GM19438 (cell line): ENCODE results near the gene NFYC.

Experiments used
- ATAC-seq: cut with Tn5 transposase; IDR thresholded peaks from one replicate; pipeline ENCODE4 v1.9.1; 2021; ENCODE audit warnings: low read depth; ENCODE audit not compliant: unreplicated experiment

The NFYC gene

DNA sequence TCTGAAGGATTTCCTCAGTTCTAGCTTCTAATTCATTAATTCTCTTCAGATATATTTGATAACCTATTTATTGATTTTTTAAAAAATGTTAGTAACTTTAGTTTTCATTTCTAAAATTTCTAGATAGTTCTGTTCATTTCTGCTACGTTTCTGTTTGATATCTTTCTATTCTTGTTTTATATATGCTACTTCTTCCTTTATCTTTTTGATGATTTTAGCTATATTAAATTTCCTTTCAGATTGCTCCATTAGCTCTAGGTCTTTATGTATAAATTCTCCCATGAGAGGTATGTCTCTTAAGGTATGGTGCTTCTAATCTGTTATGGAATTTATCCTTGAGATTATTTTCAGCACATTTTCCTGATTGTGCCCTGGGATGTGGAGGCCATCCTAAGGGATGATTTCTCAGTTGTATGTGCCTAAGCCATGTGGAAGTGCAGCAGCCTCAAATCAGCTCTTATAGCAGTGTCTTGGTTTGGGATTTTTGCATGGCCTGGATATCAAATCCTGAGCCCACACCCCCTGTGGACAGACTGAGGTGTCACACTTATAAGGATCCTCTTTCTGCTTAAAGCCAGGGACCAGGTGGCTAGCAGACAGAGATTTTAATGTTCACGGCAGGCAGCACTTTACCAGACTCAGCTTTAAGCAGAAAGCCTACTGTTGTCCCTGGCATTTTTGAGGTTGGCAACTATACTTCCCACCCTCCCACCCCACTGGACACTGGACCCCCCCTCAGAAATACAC, 85.9 kb downstream of the NFYC start:
- ATAC-seq: no peak

- ATAC-seq: no peak
These were observed 89.4 kb downstream of the NFYC start for GRCh38 chr1:40780678-40781607.

DNA sequence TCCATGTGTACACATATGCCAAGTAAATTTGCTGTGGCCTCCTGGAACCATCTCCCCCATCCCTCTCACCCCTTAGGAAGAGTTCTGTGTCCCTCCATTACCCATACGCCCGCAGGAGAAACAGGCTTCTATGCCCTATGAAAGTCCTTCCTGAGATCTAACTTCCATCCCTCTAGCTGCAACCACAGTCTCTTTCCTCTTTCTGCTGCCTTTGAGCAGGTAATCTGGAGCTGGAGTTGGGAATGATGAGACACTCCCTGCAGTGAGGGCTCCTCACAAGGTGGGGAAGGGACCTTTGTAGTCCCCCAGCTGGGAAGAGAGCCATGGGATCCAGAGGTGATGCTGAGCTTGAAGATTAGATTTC, 90.1 kb downstream of the NFYC start:
- ATAC-seq: no peak

GRCh38 chr1:40782371-40782956, 91.0 kb downstream of the NFYC start:
- ATAC-seq: no peak

DNA sequence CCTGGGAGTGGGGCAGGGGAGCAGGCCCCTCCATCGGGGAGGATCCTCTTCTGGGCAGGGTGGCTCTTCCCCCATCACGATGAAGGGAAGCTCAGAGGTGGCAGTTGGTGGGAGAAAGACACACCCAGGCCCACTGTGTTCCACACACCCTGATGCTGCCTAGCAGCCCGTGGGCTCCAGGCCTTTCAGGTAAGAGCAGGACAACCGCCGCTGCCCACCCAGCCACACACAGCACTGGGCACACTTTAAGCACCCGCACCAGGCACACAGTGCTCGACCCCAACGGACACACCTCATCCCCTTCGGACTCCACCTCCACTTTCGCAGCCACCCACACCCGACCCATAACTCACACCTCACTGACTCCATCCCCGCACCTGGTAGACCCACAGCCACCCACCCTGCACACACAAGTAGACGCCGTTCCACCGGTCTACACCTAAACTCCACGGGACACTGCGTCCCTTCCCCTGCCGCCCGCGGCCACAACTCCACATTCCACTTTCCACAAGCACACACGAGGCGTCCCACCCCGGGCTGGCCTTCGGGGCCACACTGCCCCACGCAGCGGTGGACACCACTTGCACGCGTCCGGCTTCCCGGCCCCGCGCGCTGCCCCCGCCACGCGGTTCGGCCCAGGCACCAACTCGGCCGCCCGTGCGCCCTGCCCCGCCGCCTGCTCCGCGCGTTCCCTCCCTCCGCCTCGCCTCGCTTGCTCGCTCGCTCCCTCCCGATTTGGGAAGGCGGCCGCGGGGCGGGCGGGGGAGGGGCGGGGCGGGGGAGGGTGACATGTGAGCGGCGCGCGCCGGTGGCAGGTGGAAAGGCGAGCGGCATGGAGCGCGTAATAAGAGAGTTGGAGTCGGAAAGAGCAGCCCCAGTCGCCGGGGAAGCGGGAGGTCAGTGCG, 91.7 kb downstream of the NFYC start, which contains the start of gene KCNQ4:
TSS of gene KCNQ4 (plus strand) at position 787 of the 905 bp plus-strand sequence. CDS start 307 bp downstream, outside the sequence.
- no peak for ATAC-seq

DNA sequence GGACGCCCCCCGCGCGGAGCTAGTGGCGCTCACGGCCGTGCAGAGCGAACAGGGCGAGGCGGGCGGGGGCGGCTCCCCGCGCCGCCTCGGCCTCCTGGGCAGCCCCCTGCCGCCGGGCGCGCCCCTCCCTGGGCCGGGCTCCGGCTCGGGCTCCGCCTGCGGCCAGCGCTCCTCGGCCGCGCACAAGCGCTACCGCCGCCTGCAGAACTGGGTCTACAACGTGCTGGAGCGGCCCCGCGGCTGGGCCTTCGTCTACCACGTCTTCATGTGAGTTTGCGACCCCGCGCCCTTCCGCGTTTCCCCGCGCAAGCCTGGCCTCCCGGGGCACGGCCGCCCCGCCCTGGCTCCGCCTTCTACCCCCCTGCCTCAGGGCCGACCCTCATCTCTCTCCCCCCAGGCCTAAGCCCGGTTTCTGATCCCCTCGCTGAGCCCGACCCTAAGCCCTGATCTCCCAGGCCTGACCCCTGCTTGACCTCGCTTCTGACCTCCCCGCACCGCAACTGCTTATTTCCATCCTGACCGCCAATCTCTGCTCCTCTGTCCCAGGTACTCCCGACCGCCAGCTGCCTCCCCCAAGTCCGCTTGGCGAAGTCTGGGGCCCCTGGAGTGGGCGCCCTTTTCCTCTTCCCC, 92.8 kb downstream of the NFYC start:
- ATAC-seq: no peak

DNA sequence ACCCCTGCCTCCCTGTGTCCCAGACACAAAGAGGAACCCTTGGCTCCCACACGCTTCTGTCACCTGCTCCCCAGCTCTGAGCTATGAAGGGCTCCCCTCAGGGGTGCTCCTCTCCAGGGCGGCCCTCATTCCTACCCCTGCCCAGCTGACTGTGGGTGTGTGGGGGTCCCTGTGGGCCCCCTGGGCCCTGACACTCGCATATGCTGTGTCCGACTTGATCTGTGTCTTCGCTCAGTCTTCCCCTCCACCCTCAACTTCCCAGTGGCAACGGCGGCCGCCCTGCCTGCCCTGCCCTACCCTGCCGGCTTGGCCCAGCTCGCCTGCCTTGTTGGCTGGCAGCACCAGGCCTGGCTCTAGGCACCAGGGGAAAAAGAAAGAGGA, 93.3 kb downstream of the NFYC start:
- ATAC-seq: no peak

DNA sequence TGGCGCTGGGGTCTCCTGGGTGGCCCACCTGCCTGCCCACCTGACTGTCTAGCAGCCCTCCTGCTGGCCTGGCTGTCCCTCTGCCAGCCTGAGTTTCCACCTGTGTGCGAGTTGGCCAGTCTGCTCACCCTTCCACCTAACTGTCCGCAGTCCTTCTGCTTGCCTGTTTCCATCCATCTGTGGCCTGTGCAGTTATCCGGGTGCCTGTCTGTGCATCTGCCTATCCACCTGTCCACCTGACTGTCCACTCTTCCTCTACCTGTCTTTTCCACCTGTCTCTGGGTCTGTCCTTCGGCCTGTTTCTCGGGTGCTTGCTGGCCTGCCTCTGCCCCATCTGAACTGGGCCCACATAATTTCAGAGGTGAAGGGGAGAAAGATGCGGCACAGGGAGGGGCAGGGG, 93.9 kb downstream of the NFYC start:
- ATAC-seq: no peak

GRCh38 chr1:40786171-40786994, 94.9 kb downstream of the NFYC start:
- no peak for ATAC-seq

DNA sequence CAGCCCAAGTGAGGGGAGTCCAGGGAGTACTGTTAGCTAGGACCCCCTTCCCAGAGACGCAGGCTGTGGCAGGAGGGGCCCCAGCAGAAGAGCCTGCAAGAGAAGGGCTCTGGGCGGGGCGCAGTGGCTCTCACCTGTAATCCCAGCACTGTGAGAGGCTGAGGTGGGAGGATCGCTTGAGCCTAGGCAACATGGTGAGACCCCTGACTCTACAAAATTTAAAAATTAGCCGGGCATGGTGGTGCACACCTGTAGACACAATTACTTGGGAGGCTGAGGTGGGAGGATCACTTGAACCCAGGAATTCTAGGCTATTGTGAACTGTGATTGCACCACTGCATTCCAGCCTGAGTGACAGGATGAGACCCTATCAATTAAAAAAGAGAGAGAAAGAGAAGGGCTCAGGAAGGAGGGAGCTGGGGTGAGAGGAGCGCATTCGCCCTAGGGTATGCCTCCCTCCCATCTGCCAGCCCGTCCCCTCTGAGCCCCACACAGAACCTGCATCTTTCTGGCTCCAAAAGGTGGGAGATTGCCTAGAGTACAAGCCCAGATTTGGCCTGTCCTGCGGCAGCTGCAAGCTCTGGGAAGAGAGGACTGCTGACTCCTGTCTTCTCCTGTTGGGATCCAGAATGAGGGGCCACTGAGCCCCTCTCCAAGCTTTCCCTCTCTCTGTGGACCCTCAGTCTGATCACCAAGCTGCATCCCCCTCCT, 95.6 kb downstream of the NFYC start:
- ATAC-seq: no peak

DNA sequence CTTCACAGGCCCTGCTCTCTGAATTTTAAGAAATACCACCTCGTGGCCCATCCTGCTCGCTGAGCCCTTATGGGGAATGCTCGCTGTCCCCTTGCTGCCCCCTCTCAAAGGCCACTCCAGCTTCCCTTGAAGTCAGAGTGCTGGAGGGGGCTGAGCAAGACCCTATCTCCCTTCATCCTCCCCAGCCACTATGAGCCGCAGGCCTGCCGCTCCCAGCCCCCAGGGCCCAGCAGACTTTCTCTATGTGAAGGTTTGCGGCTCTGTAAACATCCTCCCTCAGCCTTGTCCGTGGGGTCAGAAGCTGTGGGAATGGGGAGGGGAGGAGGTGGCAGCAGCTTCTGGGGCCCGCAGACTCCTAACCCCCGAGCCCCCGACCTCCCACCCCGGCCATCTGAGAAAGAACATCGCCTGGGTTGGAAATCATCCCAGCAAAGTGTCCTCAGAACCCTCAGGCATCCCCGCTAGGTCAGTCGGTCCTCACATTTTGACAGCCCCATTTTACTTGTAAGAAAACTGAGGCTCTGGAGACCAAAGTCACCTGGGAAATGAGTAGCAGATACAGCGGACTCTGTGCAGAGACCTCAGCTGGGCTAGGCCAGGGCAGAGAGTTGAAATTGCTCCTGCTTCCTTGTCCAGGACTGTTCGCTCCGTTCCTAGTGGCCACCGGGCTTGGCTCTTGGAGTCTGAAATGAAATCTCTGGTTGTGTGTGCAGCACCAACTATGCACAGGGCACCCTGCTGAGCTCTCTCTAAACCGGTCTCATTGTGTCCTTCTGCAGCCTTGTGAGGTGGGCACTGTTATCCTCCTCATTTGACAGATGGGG, 96.4 kb downstream of the NFYC start:
- ATAC-seq: no peak

- no peak for ATAC-seq
These were observed 97.2 kb downstream of the NFYC start for GRCh38 chr1:40788561-40789341.

DNA sequence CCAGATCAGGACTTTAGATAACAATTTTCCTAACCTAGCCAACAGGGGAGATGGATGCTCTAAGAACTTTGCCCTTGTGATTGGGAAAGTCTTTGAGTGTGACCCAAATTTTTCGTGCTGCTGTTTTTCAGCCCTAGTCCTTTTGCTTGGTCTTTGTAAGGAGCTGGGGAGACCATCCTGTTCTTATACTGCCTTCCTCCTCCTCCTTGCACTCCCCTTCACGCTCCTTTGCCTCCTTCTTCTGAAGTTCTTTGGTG, 97.8 kb downstream of the NFYC start:
- no peak for ATAC-seq

- ATAC-seq: no peak
These were observed 98.3 kb downstream of the NFYC start for GRCh38 chr1:40789661-40790430.

DNA sequence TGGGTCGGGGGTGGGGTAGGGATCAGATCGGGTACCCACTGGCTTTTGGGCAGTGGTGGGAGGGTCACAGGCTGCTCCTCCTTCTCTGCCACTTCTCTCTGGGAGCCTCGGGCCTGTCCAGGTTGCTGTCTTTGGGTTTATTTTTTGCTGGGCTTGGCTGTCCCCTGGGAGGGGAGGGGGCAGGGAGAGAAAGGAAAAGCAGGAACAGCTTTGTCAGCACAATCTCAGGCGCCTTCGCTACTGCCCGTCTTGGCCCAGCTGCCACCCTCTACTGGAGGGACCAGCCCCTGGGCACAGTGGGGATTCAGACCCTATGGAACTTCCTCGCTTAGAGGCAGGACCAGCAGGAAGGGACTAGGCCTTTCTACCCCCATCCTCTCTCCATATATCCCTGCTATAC, 100.5 kb downstream of the NFYC start:
- ATAC-seq: no peak

- no peak for ATAC-seq
These were observed 102.1 kb downstream of the NFYC start for GRCh38 chr1:40793617-40794016.
